Measurements from ENCODE around the gene TRAM2.

TRAM2 gene

GRCh38 chr6:52538252-52538900, 38.5 kb downstream of the TRAM2 start:
- Histone ChIP-seq H3K36me3 (peaks cover 4 to 19% (median 17%) of the 10 kb centered on the region in 3 donors), H3K9me3 (no peaks in the 10 kb centered on the region), H3K27me3 (no peaks in the 10 kb centered on the region), H3K4me3 (no peak overlapping the region), H3K27ac (peak overlapping the region; percentile 55 to 86), H3K4me1 (peaks cover 0 to 77% (median 70%) of the 10 kb centered on the region in 4 donors)
- intact Hi-C loops (cut with DNase I; ENCODE audit: low total_unique reads), result no loop called here
- no peak for DNase-seq
- TF ChIP-seq CTCF (IDR thresholded peaks at IDR 0.05), result no peak

- H3K36me3 ChIP-seq, result peaks cover 4 to 21% (median 17%) of the 10 kb centered on the region in 3 donors
- no peak overlapping the region for H3K4me3 ChIP-seq
- no peaks in the 10 kb centered on the region for H3K9me3 ChIP-seq
- no peaks in the 10 kb centered on the region for H3K27me3 ChIP-seq
- peak overlapping the region; percentile 55 to 86 for H3K27ac ChIP-seq
- intact Hi-C loops (cut with DNase I; ENCODE audit: low total_unique reads), result no loop called here
- H3K4me1 ChIP-seq, result peaks cover 0 to 65% (median 59%) of the 10 kb centered on the region in 4 donors
- TF ChIP-seq CTCF (IDR thresholded peaks at IDR 0.05), result no peak
- no peak for DNase-seq
Observed at GRCh38 chr6:52537001-52537753, 39.7 kb downstream of the TRAM2 start.

- TF ChIP-seq CTCF (IDR thresholded peaks at IDR 0.05), result no peak
- Histone ChIP-seq H3K4me1 (peaks cover 0 to 60% (median 54%) of the 10 kb centered on the region in 4 donors), H3K27me3 (no peaks in the 10 kb centered on the region), H3K36me3 (peaks cover 4 to 21% (median 17%) of the 10 kb centered on the region in 3 donors), H3K27ac (peak overlapping the region; percentile 55 to 86), H3K4me3 (no peak overlapping the region), H3K9me3 (no peaks in the 10 kb centered on the region)
- no peak for DNase-seq
- intact Hi-C loops (cut with DNase I; ENCODE audit: low total_unique reads), result no loop called here
Observed at GRCh38 chr6:52536424-52536916, 40.4 kb downstream of the TRAM2 start.

GRCh38 chr6:52535711-52536423, 41.0 kb downstream of the TRAM2 start:
- Histone ChIP-seq H3K36me3 (peaks cover 4 to 21% (median 17%) of the 10 kb centered on the region in 3 donors), H3K27me3 (no peaks in the 10 kb centered on the region), H3K4me1 (peaks cover 0 to 60% (median 50%) of the 10 kb centered on the region in 4 donors), H3K9me3 (no peaks in the 10 kb centered on the region), H3K4me3 (no peak overlapping the region), H3K27ac (peak overlapping the region; percentile 55 to 86)
- intact Hi-C loops (cut with DNase I; ENCODE audit: low total_unique reads), result no loop called here
- no peak for DNase-seq
- TF ChIP-seq CTCF (IDR thresholded peaks at IDR 0.05), result no peak

- intact Hi-C loops (cut with DNase I; ENCODE audit: low total_unique reads), result no loop called here
- Histone ChIP-seq H3K4me1 (peaks cover 0 to 59% (median 46%) of the 10 kb centered on the region in 4 donors), H3K27me3 (no peaks in the 10 kb centered on the region), H3K27ac (no peak overlapping the region), H3K4me3 (no peak overlapping the region), H3K9me3 (no peaks in the 10 kb centered on the region), H3K36me3 (peaks cover 4 to 21% (median 17%) of the 10 kb centered on the region in 3 donors)
- no peak for DNase-seq
- no peak for TF ChIP-seq CTCF (IDR thresholded peaks at IDR 0.05)
Observed at GRCh38 chr6:52534966-52535390, 41.9 kb downstream of the TRAM2 start.

Measured in tibial artery (tissue), 4 donors.